KOPT-K1 (cell line): Measurements from ENCODE around the gene GAGE12J.
"Not testable (repeated sequence)": the region's sequence is repeated elsewhere in the genome, so short reads cannot be mapped to it uniquely, and the experiment has no call there.

Experiments
- H3K27ac ChIP-seq: fragments of 200-600 bp; sonication (generic); 2 replicates; pipeline ENCODE4 v1.5.1; 2016; ENCODE audit warnings: antibody characterized with exemption, mild to moderate bottlenecking, low read depth, low read length; ENCODE audit not compliant: poor library complexity, severe bottlenecking
- H3K36me3 ChIP-seq: fragments of 200-600 bp; sonication (generic); 2 replicates; pipeline ENCODE4 v1.5.1; 2017; ENCODE audit warnings: antibody characterized with exemption, mild to moderate bottlenecking, low read length, moderate library complexity; ENCODE audit not compliant: insufficient read depth
- H3K9me3 ChIP-seq: fragments of 200-600 bp; sonication (generic); 2 replicates; pipeline ENCODE4 v1.5.1; 2017; ENCODE audit warnings: antibody characterized with exemption, low read length, mild to moderate bottlenecking; ENCODE audit not compliant: insufficient read depth, poor library complexity, severe bottlenecking

Gene GAGE12J

DNA sequence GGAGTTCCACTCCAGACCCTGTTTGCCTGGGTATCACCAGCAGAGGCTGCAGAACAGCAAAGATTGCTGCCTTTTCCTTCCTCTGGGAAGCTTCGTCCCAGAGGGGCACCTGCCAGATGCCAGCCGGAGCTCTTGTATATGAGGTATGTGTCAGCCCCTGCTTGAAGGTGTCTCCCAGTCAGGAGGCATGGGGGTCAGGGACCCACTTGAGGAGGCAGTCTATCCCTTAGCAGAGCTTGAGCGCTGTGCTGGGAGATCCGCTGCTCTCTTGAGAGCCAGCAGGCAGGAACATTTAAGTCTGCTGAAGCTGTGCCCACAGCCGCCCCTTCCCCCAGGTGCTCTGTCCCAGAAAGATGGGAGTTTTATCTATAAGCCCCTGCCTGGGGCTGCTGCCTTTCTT is 22.5 kb upstream of the GAGE12J start:
- H3K9me3 ChIP-seq, H3K27ac ChIP-seq, H3K36me3 ChIP-seq: not testable (repeated sequence)

DNA sequence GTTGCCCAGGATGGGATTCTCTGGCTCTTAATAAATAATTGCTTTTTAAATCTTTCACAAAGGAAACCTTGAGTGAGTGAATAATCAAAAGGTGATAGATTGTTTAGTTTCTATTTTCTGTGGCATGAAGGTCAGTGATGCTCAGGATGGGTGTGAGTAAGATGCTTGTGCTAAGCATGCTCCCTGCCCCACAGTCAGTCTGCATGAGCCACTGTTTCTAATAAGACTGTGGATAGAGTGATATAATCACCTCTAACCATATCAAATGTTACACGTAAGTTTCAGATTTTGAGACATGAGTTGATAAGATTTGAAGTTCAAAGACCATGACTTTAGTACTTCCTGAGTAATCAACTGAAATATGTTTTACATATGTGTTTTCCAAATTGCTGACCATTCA is 21.1 kb upstream of the GAGE12J start:
- H3K9me3 ChIP-seq: no peaks in the 10 kb centered on the region
- H3K36me3 ChIP-seq: no peaks in the 10 kb centered on the region
- no peak overlapping the region for H3K27ac ChIP-seq

DNA sequence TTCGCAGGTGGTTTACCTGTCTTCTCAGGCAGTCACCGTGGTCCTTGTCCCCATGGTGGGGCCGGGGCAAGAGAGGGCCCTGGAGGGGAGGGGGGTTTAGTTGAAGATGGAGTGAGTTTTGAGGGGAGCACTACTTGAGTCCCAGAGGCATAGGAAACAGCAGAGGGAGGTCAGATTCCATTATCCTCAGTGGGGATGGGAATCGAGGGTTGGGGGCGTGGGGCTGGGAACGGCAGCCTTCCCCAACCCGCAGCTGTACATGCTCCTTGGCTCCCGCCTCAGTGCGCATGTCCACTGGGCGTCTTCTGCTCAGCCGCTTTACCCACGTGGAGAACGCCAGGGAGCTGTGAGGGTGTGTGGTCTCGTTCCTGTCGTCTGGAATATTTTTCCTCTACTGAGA is 18.5 kb upstream of the GAGE12J start, which contains the start of gene GAGE10:
TSS of gene GAGE10 (plus strand) at position 301 of the 400 bp plus-strand sequence. CDS start 1,214 bp downstream, outside the sequence.
- no peak within 1 kb of the TSS for H3K27ac ChIP-seq

DNA sequence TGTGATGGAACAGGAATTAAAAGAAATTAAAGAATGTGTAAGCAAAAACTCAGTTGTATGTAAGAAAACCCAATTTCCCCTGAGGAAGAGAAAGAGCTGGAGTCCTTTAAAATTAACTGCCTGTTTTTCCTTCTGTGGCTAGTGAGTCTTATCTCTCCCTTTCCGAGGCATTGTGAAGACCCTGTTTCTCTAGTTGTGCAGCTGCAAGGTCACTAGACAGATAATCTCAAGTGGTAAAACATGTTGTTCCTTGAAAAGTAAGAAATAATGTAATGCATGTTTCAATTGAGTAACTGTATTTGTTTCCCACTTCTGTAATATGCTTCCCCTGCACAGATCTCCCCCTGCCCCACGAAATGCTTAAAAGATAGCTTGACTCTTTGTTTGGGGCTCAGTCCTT is 14.1 kb upstream of the GAGE12J start:
- not testable (repeated sequence) for H3K27ac ChIP-seq

More for the DNA sequence above, 18.5 kb upstream of the GAGE12J start, which contains the start of gene GAGE10:
- Histone ChIP-seq H3K9me3 (no peaks in the 10 kb centered on the region), H3K36me3 (no peaks in the 10 kb centered on the region)

DNA sequence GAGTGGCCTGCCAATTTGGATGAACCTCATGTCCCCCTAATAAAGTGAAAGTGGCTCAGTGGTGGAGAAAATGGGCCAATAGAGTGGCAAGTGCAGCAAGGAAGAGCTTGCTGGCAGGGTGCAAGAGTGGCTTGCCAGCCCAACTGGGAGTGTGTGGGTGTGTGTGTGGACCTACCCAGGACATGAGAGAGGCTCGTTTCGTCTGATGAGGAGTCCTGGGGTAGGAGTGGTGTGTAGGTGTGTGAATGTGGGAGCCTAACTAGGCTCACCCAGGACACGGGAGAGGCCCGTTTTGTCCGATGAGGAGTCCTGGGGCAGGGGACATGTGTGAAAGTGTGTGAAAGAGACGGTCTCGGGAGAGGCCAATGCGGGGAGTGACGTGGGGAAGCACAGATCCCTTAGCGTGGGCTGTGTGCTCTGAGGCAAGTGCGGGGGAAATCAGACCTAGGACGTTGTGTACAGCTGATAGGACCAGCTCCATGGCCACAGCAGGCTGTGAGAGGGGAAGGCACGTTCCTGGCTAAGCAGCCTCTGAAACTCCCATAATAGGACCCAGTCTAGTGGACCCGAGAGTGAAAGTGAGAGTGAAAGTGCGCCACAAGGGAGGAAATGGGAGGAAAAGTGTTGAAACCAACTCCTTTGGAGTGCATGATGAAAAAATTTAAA is 13.1 kb upstream of the GAGE12J start:
- Histone ChIP-seq H3K9me3 (no peaks in the 10 kb centered on the region), H3K27ac (peak overlapping the region; percentile 65), H3K36me3 (no peaks in the 10 kb centered on the region)

More for the DNA sequence above, 14.1 kb upstream of the GAGE12J start:
- H3K9me3 ChIP-seq, H3K36me3 ChIP-seq: not testable (repeated sequence)

DNA sequence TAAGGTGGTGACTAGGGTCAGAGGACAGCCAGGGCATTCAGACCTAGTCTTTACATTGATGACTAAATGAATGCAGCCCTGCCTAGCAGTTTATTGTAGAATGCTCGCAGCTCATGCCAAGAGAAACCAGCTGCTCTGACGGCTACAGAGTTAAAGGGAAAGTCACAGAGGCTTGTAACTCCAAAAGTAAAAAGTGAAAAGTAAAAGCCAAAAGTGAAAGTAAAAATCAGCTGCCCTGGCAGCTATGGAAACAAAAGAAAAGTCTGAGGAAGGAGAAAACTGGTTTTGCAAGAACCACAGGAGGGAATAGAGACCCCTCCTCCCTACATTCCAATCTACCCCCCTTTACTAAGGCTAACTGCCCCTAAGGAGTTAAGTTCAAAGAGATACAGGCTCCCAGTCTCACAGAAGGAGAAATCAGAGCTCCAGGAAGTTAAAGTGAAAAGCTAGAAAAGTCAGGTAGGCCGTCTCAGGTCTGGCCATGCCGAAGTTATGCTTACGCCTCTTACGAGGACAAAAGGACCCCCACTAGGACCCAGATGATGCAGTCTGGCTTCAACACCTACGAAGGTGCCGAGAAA is 12.3 kb upstream of the GAGE12J start:
- H3K9me3 ChIP-seq: no peaks in the 10 kb centered on the region
- peak overlapping the region; percentile 65 for H3K27ac ChIP-seq
- no peaks in the 10 kb centered on the region for H3K36me3 ChIP-seq

DNA sequence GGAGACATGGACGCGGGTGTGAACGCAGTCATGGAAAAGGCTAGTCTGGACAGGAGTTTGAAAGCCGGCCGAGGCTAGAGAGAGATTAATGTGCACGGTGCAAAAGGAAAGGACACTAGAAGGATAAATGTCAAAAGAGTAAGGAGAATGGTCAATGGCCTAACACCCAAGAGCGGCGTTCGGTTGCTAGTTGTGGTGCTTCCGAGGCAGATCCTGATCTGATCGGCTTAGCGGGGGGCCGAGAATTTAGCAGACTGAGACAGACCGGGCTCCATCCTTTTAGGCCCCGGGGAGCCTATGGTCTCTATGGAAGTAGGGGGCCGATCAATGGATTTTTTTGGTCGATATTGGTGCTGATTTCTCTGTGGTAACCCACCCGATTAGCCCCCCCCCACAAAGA is 11.5 kb upstream of the GAGE12J start:
- no peaks in the 10 kb centered on the region for H3K36me3 ChIP-seq
- H3K9me3 ChIP-seq: no peaks in the 10 kb centered on the region
- no peak overlapping the region for H3K27ac ChIP-seq

DNA sequence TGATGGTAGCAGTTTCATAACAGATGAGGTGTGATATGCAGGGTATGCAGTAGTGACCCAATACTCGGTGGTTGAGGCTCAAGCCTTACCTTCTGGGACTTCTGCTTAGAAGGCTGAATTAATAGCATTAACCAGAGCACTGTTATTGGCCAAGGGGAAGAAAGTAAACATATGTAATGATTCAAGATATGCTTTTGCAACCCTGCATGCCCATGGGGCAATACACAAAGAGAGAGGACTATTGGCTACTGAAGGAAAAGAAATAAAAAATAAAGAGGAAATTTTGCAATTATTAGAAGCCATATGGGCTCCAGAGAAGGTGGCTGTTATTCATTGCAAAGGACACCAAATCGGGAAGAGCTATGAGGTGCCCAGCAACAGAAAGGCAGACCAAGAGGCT is 9.7 kb upstream of the GAGE12J start:
- Histone ChIP-seq H3K9me3 (no peaks in the 10 kb centered on the region), H3K36me3 (no peaks in the 10 kb centered on the region), H3K27ac (no peak overlapping the region)

DNA sequence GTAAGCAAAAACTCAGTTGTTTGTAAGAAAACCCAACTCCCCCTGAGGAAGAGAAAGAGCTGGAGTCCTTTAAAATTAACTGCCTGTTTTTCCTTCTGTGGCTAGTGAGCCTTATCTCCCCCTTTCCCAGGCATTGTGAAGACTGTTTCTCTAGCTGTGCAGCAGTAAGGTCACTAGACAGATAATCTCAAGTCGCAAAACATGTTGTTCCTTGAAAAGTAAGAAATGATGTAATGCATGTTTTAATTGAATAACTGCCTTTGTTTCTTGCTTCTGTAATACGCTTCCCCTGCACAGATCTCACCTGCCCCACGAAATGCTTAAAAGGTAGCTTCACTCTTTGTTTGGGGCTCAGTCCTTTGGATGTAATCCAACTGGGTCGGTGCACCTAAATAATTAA is 5.8 kb upstream of the GAGE12J start:
- Histone ChIP-seq H3K9me3 (no peaks in the 10 kb centered on the region), H3K27ac (no peak overlapping the region), H3K36me3 (no peaks in the 10 kb centered on the region)

DNA sequence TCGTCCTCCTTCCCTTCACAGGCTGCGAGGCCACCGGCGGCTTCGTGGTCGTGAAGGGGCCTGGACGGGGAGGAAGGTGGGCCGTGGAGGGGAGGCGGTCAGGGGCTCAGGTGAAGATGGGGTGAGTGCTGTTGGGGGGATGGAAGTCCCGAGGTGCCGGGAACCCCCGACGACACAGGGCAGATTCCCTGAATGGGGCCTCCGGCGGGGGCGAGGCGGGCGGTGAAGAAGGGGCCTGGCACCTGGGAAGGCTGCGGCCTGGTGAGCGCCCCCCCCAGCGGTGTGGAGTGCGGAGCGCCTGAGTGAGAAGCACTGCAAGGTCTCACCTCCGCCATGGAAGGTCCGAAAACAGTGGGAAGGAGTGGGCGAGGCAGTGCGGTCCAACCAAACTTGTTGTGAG is 429 bp downstream of the GAGE12J start:
- H3K36me3 ChIP-seq, H3K27ac ChIP-seq, H3K9me3 ChIP-seq: not testable (repeated sequence)

DNA sequence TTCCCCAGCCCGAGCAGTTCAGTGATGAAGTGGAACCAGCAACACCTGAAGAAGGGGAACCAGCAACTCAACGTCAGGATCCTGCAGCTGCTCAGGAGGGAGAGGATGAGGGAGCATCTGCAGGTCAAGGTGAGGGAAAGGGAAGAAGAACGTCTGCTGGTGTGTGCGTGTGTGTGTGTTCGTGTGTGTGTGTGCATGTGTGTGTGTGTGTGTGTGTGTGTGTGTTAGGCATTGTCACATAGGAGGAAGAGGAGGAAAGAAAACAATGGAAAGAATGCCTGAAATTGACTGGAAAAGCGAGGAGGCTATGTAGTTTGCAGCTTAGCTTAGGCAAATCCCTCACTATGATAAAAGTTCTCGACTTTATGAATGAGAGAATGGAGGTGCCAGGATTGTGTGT is 1.9 kb downstream of the GAGE12J start:
- not testable (repeated sequence) for H3K9me3 ChIP-seq, H3K27ac ChIP-seq, H3K36me3 ChIP-seq

DNA sequence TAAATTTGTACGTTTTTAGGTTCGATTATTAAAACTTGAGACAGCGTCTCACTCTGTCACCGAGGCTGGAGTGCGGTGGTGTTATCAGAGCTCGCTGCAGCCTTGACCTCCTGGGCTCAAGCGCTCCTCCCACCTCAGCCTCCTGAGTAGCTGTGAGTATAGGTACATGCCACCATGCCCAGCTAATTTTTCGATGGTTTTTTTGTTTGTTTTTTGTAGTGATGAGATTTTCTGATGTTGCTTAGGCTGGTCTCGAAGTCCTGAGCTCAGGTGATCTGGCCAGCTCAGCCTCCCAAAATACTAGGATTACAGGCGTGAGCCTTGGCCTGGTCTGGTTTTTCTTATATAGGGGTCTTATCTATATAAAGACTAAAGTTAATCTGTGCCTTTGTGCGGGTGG is 8.6 kb downstream of the GAGE12J start:
- not testable (repeated sequence) for H3K27ac ChIP-seq, H3K36me3 ChIP-seq, H3K9me3 ChIP-seq

DNA sequence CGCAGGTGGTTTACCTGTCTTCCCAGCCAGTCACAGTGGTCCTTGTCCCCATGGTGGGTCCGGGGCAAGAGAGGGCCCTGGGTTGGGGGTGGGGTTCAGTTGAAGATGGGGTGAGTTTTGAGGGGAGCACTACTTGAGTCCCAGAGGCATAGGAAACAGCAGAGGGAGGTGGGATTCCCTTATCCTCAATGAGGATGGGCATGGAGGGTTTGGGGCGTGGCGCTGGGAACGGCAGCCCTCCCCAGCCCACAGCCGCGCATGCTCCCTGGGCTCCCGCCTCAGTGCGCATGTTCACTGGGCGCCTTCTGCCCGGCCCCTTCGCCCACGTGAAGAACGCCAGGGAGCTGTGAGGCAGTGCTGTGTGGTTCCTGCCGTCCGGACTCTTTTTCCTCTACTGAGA is 9.4 kb downstream of the GAGE12J start, which contains the start of gene GAGE13:
TSS of gene GAGE13 (plus strand) at position 301 of the 400 bp plus-strand sequence. CDS start 1,156 bp downstream, outside the sequence.
- not testable (repeated sequence) for H3K27ac ChIP-seq, H3K36me3 ChIP-seq, H3K9me3 ChIP-seq

DNA sequence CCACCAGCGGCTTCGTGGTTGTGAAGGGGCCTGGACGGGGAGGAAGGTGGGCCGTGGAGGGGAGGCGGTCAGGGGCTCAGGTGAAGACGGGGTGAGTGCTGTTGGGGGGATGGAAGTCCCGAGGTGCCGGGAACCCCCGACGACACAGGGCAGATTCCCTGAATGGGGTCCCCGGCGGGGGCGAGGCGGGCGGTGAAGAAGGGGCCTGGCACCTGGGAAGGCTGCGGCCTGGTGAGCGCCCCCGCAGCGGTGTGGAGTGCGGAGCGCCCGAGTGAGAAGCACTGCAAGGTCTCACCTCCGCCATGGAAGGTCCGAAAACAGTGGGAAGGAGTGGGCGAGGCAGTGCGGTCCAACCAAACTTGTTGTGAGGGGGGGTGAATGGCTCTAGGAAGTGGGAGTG is 10.0 kb downstream of the GAGE12J start:
- not testable (repeated sequence) for H3K27ac ChIP-seq, H3K36me3 ChIP-seq, H3K9me3 ChIP-seq

DNA sequence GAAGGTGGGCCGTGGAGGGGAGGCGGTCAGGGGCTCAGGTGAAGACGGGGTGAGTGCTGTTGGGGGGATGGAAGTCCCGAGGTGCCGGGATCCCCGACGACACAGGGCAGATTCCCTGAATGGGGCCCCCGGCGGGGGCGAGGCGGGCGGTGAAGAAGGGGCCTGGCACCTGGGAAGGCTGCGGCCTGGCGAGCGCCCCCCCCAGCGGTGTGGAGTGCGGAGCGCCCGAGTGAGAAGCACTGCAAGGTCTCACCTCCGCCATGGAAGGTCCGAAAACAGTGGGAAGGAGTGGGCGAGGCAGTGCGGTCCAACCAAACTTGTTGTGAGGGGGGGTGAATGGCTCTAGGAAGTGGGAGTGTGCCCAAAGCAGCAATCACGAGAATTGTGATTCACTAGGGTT is 19.6 kb downstream of the GAGE12J start:
- H3K27ac ChIP-seq, H3K9me3 ChIP-seq, H3K36me3 ChIP-seq: not testable (repeated sequence)

DNA sequence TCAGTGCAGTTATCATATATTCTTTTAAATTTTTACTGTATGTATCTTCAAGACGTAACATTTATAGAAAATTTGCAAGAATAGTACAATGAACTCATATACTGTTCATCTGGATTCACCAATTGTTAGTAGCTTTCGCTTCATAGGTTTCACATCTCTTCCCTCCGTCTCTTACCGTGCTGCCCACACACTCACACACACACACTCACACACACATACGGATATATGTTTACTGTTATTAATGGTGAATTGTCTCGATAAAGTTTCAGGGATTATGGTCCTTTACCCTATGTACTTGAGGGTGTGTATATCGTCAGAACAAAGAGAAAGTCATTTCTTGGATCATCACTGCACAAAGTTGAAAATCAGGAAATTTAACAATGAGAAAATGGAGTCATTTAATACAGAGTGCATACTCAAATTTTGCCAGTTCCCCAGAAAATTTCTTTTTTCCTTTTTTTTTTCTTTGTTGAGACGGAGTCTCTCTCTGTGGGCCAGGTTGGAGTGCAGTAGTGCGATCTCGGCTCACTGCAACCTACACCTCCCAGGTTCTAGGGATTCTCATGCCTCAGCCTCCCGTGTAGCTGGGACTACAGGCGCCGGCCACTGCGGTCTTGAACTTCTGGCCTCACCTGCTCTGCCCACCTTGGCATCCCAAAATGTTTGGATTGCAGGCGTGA is 22.8 kb downstream of the GAGE12J start:
- not testable (repeated sequence) for H3K9me3 ChIP-seq, H3K27ac ChIP-seq, H3K36me3 ChIP-seq
